Hepatocyte (in vitro differentiated cells): Measurements from ENCODE around the gene TRANK1.

ENCODE experiments used
- EZH2 ChIP-seq: fragments of 200-600 bp; sonication (generic); IDR thresholded peaks from 2 replicates; pipeline ENCODE4 v1.6.1; 2016; ENCODE audit warnings: antibody characterized with exemption, mild to moderate bottlenecking, borderline replicate concordance
- TF ChIP-seq, protein P1 (sequence below): fragments of 200-600 bp; sonication (generic); IDR thresholded peaks from 2 replicates; pipeline ENCODE4 v1.5.1; 2016; ENCODE audit warnings: antibody characterized with exemption, mild to moderate bottlenecking; ENCODE audit not compliant: poor library complexity

- TF ChIP-seq, protein P1, sequence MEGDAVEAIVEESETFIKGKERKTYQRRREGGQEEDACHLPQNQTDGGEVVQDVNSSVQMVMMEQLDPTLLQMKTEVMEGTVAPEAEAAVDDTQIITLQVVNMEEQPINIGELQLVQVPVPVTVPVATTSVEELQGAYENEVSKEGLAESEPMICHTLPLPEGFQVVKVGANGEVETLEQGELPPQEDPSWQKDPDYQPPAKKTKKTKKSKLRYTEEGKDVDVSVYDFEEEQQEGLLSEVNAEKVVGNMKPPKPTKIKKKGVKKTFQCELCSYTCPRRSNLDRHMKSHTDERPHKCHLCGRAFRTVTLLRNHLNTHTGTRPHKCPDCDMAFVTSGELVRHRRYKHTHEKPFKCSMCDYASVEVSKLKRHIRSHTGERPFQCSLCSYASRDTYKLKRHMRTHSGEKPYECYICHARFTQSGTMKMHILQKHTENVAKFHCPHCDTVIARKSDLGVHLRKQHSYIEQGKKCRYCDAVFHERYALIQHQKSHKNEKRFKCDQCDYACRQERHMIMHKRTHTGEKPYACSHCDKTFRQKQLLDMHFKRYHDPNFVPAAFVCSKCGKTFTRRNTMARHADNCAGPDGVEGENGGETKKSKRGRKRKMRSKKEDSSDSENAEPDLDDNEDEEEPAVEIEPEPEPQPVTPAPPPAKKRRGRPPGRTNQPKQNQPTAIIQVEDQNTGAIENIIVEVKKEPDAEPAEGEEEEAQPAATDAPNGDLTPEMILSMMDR: no peak
- no peak for TF ChIP-seq EZH2
These were observed 2.1 kb downstream of the TRANK1 start for GRCh38 chr3:36942638-36943248.
